HepG2 (cell line): ENCODE results near the gene PSD4. TPM values are rescaled to one million over a fixed set of nuclear protein-coding genes. Genes with fewer than 3 reads are reported as not detected.

Experiments
- ATF1 ChIP-seq: IDR thresholded peaks from 2 replicates; pipeline ENCODE4 v1.6.1; 2016; ENCODE audit warnings: mild to moderate bottlenecking, control low read depth
- ATF7-NPFF ChIP-seq: sonication (generic); formaldehyde crosslinking; IDR thresholded peaks from 2 replicates; pipeline ENCODE4 v1.8.1; 2023; ENCODE audit warnings: mild to moderate bottlenecking, low read depth, missing genetic modification reagents, moderate library complexity
- IKZF1 ChIP-seq: fragments of 450-650 bp; IDR thresholded peaks from 2 replicates; pipeline ENCODE4 v1.7.1; 2016
- NAIF1 ChIP-seq: sonication (generic); formaldehyde crosslinking; IDR thresholded peaks from 2 replicates; pipeline ENCODE4 v1.5.0; 2020; ENCODE audit warnings: mild to moderate bottlenecking, missing genetic modification reagents, borderline replicate concordance
- PATZ1 ChIP-seq: sonication (generic); formaldehyde crosslinking; IDR thresholded peaks from 2 replicates; pipeline ENCODE4 v1.4.0; 2020; ENCODE audit warnings: missing genetic modification reagents
- POGZ ChIP-seq: sonication (generic); formaldehyde crosslinking; IDR thresholded peaks from 2 replicates; pipeline ENCODE4 v1.4.0; 2020; ENCODE audit warnings: mild to moderate bottlenecking, missing genetic modification reagents
- U2AF2 ChIP-seq: fragments of 200-400 bp; formaldehyde crosslinking; IDR thresholded peaks from 2 replicates; pipeline ENCODE4 v1.6.1; 2017; ENCODE audit warnings: low read depth, mild to moderate bottlenecking, low read length
- ZNF615 ChIP-seq: sonication (generic); formaldehyde crosslinking; IDR thresholded peaks from 2 replicates; pipeline ENCODE4 v1.5.0; 2020; ENCODE audit warnings: mild to moderate bottlenecking, missing genetic modification reagents, borderline replicate concordance
- ZNF883 ChIP-seq: sonication (generic); formaldehyde crosslinking; IDR thresholded peaks from 2 replicates; pipeline ENCODE4 v1.5.1; 2020; ENCODE audit warnings: mild to moderate bottlenecking, missing genetic modification reagents; ENCODE audit errors: not compliant biosample characterization
- polyA plus RNA-seq, 8 experiments: library from polyadenylated mRNA; depleted of rRNA in 3 of 8; stranded (reverse) in 7 of 8; unstranded in 1 of 8; fragments of >200 nt; fragmentation: Illumina TruSeq in 4 of 8; extraction: Trizol in 4 of 8; gene quantifications; 2 replicates each; pipeline versions ENCODE4 v1.2.1 to v1.2.3, GENCODE V29; 2011 to 2016; ENCODE audit warnings: low read depth in 4 of 8, missing spikeins in 1 of 8, mixed read lengths in 1 of 8; ENCODE audit not compliant: insufficient read depth in 1 of 8
- total RNA-seq, 5 experiments: library from RNA; depleted of rRNA; stranded (reverse); fragments of >200 nt; fragmentation: Illumina TruSeq; extraction: Trizol; gene quantifications; 2 replicates each; pipeline ENCODE4 v1.2.3, GENCODE V29; 2016; ENCODE audit warnings: low read depth in 1 of 5
- TF ChIP-seq, protein P1 (sequence below): sonication (generic); formaldehyde crosslinking; IDR thresholded peaks from 2 replicates; pipeline ENCODE4 v1.4.0; 2020; ENCODE audit warnings: low read depth, missing genetic modification reagents
- TF ChIP-seq, protein P2 (sequence below): sonication (generic); formaldehyde crosslinking; IDR thresholded peaks from 2 replicates; pipeline ENCODE4 v1.9.0; 2021; ENCODE audit warnings: missing genetic modification reagents, mild to moderate bottlenecking, borderline replicate concordance
- TF ChIP-seq, protein P3 (sequence below): sonication (generic); formaldehyde crosslinking; IDR thresholded peaks from 2 replicates; pipeline ENCODE4 v1.4.0; 2020; ENCODE audit warnings: mild to moderate bottlenecking, missing genetic modification reagents

Gene PSD4
- total and polyA plus RNA-seq, 2 of the 13 experiments (the other 11 are each of a cell fraction or from before 2014, with no cell fraction given) = 5.8 to 9.4 TPM

- no peak; the same call in 1 of the 2 replicates for TF ChIP-seq PATZ1 (CRISPR knock-in tag)
- no peak for TF ChIP-seq POGZ (CRISPR knock-in tag)
- TF ChIP-seq, protein P1, sequence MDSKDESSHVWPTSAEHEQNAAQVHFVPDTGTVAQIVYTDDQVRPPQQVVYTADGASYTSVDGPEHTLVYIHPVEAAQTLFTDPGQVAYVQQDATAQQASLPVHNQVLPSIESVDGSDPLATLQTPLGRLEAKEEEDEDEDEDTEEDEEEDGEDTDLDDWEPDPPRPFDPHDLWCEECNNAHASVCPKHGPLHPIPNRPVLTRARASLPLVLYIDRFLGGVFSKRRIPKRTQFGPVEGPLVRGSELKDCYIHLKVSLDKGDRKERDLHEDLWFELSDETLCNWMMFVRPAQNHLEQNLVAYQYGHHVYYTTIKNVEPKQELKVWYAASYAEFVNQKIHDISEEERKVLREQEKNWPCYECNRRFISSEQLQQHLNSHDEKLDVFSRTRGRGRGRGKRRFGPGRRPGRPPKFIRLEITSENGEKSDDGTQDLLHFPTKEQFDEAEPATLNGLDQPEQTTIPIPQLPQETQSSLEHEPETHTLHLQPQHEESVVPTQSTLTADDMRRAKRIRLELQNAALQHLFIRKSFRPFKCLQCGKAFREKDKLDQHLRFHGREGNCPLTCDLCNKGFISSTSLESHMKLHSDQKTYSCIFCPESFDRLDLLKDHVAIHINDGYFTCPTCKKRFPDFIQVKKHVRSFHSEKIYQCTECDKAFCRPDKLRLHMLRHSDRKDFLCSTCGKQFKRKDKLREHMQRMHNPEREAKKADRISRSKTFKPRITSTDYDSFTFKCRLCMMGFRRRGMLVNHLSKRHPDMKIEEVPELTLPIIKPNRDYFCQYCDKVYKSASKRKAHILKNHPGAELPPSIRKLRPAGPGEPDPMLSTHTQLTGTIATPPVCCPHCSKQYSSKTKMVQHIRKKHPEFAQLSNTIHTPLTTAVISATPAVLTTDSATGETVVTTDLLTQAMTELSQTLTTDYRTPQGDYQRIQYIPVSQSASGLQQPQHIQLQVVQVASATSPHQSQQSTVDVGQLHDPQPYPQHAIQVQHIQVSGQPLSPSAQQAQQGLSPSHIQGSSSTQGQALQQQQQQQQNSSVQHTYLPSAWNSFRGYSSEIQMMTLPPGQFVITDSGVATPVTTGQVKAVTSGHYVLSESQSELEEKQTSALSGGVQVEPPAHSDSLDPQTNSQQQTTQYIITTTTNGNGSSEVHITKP = no peak
- no peak for TF ChIP-seq NAIF1 (CRISPR knock-in tag)
- TF ChIP-seq, protein P2, sequence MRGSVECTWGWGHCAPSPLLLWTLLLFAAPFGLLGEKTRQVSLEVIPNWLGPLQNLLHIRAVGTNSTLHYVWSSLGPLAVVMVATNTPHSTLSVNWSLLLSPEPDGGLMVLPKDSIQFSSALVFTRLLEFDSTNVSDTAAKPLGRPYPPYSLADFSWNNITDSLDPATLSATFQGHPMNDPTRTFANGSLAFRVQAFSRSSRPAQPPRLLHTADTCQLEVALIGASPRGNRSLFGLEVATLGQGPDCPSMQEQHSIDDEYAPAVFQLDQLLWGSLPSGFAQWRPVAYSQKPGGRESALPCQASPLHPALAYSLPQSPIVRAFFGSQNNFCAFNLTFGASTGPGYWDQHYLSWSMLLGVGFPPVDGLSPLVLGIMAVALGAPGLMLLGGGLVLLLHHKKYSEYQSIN (CRISPR knock-in tag) = no peak
- no peak for TF ChIP-seq IKZF1
- TF ChIP-seq ZNF883 = no peak
- TF ChIP-seq, protein P3, sequence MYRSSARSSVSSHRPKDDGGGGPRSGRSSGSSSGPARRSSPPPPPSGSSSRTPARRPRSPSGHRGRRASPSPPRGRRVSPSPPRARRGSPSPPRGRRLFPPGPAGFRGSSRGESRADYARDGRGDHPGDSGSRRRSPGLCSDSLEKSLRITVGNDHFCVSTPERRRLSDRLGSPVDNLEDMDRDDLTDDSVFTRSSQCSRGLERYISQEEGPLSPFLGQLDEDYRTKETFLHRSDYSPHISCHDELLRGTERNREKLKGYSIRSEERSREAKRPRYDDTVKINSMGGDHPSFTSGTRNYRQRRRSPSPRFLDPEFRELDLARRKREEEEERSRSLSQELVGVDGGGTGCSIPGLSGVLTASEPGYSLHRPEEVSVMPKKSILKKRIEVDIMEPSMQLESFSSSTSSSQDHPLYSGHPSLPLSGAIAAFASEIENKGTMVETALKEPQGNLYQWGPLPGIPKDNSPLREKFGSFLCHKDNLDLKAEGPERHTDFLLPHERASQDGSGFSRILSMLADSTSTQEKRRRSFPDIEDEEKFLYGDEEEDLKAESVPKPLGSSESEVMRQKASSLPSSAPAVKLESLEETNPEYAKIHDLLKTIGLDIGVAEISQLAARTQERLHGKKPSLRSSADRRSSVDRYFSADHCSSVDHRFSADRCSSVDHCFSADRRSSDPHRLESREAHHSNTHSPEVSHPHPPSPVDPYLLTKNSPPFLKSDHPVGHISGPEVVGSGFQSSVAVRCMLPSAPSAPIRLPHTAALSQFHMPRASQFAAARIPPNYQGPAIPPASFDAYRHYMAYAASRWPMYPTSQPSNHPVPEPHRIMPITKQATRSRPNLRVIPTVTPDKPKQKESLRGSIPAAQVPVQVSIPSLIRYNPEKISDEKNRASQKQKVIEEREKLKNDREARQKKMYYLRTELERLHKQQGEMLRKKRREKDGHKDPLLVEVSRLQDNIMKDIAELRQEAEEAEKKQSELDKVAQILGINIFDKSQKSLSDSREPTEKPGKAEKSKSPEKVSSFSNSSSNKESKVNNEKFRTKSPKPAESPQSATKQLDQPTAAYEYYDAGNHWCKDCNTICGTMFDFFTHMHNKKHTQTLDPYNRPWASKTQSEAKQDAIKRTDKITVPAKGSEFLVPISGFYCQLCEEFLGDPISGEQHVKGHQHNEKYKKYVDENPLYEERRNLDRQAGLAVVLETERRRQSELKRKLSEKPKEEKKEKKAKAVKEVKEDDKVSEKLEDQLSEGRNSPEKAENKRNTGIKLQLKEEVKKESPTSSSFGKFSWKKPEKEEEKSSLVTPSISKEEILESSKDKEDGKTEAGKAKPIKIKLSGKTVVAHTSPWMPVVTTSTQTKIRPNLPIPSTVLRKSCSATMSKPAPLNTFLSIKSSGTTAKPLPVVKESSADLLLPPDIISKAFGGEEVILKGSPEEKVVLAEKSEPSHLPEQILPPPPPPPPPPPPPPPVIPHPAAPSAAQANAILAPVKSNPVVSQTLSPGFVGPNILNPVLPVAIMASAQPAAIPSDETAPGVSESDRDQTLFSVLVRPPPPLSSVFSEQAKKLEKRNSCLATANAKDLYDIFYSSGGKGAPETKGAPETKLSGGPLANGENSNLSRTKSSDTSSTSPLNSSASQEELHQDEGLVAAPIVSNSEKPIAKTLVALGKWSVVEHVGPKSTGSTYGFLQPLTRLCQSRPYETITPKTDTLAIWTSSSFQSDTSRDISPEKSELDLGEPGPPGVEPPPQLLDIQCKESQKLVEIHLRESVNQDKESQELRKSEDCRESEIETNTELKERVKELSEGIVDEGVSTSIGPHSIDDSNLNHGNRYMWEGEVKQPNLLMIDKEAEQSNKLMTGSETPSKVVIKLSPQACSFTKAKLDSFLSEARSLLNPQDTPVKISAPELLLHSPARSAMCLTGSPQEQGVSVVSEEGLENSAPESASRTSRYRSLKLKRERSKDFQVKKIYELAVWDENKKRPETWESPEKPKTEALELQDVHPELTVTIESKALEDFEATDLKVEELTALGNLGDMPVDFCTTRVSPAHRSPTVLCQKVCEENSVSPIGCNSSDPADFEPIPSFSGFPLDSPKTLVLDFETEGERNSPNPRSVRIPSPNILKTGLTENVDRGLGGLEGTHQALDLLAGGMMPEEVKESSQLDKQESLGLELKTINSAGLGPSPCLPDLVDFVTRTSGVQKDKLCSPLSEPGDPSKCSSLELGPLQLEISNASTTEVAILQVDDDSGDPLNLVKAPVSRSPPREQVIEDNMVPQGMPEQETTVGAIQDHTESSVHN (CRISPR knock-in tag) = no peak
- 0 out of 2 replicates have a peak, but pooled peaks have one; percentile 39 for TF ChIP-seq U2AF2
- 0 out of 2 replicates have a peak, but pooled peaks have one; percentile 41 for TF ChIP-seq ZNF615 (CRISPR knock-in tag)
- no peak for TF ChIP-seq ATF1 (CRISPR knock-in tag)
- no peak for TF ChIP-seq ATF7-NPFF (CRISPR knock-in tag)
These were observed 44.7 kb downstream of the PSD4 start (continued) for GRCh38 chr2:113218283-113219091.
